HG02870 (cell line): Measurements from ENCODE around the gene CEP164.
"Not testable (repeated sequence)": the region's sequence is repeated elsewhere in the genome, so short reads cannot be mapped to it uniquely, and the experiment has no call there.

ENCODE experiments used
- ATAC-seq: cut with Tn5 transposase; IDR thresholded peaks from one replicate; pipeline ENCODE4 v1.9.1; 2021; ENCODE audit warnings: mild to moderate bottlenecking, moderate library complexity; ENCODE audit not compliant: unreplicated experiment

CEP164 gene

DNA sequence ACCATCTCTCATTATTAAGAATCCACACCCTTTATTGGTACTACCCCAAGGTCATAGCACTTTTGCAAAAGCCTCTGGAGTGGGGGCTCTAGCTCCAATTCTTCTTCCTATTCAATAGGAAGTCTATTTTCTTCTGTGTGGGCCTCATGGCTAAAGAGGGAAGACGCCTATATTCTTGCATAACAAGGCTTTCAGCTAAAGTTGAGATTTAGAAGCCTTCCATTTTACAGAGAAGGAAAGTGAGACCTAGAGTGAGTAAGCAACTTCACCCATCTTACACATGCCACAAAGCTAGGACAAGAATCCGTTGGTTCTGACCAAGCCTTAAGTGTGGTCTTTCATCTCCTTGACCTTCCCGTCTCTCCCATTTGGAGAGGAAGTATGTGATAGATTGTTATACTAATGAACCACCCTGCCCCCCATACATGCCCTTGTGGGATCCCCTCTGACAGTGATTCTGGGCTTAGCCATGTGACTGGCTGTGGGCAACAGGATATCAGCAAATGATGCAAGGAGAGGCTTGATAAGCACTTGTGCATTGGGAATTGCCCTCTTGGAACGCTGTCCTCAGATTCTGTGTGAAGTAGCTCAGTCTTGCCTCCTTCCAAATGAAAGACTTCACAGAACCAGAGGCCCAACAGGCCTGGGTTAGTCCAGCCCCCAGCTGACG lies 23.9 kb upstream of the CEP164 start:
- no peak for ATAC-seq

DNA sequence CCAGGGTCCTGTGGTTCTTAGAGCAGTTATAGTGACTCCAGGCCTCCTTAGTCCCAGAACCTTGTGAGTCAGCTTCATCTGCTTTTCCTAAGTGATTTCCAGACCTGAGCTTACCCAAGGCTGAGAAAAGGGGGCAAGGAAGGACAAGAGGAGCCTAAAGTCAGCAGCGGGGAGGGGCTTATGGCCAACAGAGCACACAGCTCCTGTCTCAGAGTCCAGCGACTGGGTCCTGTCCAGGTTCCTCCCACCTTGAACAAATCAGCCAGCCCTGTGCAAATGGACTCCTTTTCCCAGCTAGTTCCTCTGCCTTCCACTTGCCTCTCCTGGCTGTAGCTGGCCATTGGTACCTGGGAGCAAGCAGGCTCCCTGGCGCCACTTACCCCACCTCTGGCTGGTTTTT lies 22.5 kb upstream of the CEP164 start:
- ATAC-seq, result no peak

DNA sequence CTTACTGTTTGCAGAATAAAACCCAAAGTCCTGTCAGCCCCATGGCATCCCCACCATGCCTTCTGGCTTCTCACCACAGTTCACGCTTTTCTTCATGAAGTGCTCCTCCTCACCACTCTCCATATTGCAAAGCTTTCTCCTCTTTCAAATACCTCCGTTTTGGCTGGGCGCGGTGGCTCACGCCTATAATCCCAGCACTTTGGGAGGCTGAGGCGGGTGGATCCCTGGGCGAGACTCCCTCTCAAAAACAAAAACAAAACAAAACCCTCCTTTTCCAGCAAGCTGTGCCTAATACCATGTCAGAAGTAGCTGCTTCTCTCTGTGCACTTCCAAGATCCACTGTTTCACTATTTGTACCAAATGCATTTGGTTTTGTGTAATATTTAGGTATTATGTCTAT lies 18.3 kb upstream of the CEP164 start:
- no peak for ATAC-seq

GRCh38 chr11:117313091-117313490 lies 14.6 kb upstream of the CEP164 start:
- no peak for ATAC-seq

DNA sequence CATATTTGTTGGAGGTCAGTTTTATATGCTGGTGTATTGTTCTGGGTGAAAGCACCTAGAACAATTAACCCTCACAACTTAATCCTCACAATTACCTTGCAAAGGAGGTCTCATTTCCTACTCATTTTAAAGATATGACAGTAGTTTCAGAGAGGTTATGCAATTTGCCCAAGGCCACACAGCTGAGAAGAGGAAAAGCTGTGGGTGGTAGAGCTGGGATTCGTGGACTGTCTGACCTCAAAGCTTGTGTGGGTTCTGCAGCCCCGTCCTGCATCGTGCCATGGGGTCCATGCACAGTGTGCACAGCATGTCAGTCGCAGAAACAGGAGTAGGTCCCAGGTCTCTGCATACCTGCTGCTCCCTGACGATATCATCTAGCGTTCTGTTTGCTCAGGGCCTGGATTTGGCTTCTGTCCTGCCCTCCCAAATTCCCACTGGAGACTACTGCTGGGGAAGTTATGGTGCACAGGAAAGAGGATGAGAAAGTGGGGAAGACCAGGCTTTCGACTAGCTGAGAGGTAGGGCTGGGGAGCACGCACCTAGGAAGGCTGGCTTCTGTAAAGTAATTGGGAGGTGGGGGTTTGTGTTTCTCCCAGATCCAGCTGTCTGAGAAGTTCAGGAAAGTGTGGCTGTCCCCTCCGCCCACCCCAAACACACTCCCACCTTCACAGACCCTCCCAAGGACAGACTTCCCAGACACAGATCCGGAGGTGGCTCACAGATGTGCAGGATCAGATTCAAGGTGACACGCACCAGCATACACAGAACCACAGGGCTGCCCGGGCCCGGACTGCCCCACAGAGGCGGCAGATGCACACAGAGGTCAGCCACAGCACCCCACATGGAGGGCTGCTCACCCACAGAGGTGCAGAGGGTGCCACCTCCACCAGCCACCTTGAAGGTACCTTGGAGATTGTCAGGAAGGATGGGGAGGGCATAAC lies 13.6 kb upstream of the CEP164 start:
- no peak for ATAC-seq

GRCh38 chr11:117314840-117315239 lies 12.8 kb upstream of the CEP164 start:
- no peak for ATAC-seq

- no peak for ATAC-seq
These were observed 12.1 kb upstream of the CEP164 start for GRCh38 chr11:117315285-117316196.

GRCh38 chr11:117316197-117316961 lies 11.3 kb upstream of the CEP164 start, which contains the start of gene BACE1:
Gene BACE1 (minus strand): TSS chr11:117316256. CDS start chr11:117315795, 461 bp downstream.
- ATAC-seq, result no peak

GRCh38 chr11:117318738-117319137 lies 8.9 kb upstream of the CEP164 start:
- no peak for ATAC-seq

- ATAC-seq, result no peak
These were observed 8.3 kb upstream of the CEP164 start for GRCh38 chr11:117319214-117319840.

DNA sequence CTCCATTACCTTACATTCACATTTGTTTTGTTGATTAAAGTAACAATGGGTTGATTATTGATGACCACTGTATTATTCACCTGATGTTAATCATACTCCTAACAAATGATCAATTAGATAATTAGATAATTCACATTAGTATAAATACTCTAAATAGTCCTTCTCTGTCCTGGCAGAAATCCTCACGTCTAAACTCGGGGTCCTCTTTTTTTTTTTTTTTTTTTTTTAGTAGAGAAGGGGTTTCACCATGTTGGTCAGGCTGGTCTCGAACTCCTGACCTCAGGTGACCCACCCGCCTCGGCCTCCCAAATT lies 443 bp upstream of the CEP164 start:
- not testable (repeated sequence) for ATAC-seq

DNA sequence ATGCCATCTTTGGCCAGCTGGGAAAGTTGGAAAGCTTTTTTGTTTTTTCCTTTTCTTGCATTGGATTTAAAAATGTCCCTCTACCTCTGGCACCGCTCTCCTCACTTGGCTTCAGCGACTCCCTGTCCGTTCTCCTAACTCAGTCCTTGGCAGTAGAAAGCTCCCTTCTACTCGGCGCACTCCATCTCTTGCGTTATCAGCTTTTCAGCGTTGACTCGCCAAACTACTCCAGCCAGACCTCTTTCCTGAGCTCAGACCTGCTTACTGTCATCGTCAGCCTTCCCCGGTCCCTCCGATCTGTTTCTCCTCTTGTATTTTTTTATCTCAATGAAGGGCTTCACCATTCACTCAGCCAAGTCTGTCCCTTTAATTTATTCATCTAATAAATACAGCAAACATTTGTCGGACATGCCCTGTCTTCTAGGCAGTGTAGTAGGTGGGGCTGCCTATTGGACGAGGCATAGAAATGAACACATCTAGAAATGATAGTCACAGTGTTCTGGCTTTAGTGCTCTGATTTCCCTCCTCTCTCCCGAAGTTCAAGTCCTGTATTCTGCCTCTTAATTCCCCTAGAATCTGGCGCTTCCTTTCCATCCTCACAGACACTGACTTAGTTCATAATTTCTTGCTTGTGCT lies 839 bp downstream of the CEP164 start:
- ATAC-seq, result no peak

DNA sequence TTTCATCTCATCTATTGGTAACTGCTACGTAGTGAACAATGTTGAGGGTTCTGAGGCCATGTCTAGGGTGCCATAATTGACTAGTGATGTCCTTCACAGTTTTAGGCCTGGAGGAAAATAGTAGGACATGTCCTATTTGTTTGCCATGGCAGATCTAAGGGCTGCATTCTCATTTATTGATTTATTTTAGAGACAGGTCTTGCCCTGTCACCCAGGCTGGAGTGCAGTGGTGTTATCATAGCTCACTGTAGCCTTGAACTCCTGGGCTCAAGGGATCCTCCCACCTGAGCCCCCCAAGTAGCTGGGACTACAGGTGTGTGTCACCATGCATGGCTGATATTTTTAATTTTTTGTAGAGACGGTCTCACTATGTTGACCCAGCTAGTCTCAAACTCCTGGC lies 5.2 kb downstream of the CEP164 start:
- no peak for ATAC-seq

- no peak for ATAC-seq
These were observed 6.3 kb downstream of the CEP164 start for GRCh38 chr11:117333917-117334316.

GRCh38 chr11:117334896-117335295 lies 7.2 kb downstream of the CEP164 start:
- ATAC-seq, result no peak

DNA sequence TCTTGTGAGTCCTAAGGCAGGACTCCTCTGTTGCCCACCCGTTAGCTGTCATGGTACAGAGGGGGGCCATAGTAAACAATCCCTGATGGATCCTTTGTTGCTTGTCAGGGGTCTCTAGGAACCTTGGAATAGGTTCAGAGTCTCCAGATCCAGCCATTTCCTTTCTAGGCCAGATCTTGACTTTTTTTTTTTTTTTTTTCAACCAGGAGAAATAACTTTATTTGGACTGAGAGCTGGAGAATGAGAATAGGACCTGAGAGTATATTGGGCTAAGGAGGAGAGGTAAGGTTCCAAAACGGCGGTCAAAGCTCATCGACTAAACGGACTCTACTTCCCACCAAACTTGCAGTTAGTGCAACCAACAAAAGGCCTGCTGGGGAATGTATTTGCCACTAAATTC lies 7.7 kb downstream of the CEP164 start:
- no peak for ATAC-seq

DNA sequence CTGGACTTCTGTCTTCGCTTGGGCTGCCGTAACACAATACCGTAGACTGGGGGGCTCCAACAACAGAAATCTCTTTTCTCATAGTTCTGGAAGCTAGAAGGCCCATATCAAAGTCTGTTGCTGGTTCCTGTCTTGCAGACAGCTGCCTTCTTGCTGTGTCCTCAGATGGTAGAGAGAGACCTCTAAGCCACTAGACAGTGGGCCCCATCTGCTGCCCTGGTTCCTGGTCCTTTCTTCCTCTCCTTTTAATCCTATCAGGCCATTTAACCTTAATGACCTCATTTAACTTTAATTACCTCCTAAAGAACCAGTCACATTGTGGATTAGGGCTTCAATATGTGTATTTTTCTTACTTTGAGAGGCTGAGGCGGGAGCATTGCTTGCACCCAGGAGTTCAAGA lies 9.4 kb downstream of the CEP164 start:
- ATAC-seq, result no peak

DNA sequence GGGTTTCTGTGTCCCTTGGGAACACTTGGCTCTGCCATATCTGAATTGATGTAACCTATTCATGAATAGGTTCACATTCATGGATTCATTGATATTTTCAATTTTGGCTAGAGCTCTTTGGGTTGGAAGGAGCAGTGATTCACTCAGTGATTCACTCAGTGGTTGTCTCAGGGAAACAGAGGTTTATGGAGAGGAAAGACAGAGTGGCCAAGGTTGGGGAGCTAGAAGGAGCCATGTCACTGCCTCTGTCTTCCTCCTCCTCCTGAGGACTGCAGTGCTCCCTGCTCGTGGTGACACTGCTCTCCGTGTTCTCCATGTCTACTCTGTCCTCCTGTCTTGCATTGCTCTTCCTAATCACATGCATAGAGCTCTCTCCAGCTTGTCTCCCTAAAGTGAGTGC lies 17.4 kb downstream of the CEP164 start:
- ATAC-seq, result no peak

DNA sequence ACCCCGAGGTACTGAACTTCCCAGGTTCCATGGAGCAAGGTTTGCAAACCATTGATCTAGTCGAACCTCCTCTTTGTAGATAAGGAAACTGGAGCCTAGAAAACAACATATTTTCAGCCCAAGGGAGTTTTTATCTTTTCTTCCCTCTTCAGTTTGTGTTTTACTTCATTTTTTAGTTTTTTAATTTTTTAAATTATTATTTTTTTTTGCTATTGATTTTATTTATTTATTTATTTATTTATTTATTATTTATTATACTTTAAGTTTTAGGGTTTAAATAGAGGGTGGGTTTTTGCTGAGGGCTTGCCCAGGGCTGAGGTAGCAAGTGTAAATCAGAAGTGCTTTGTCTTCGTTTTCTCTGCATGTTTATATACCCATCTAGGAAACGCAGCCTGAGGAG lies 26.9 kb downstream of the CEP164 start:
- no peak for ATAC-seq
